Natural killer cell (primary cell): ENCODE results near the gene MYO1C. TPM values are rescaled to one million over a fixed set of nuclear protein-coding genes. Genes with fewer than 3 reads are reported as not detected.

Experiments used
- ATAC-seq, 3 donors: fragments of 150-1000 bp in 2 of 3; fragments of 200-7000 bp in 1 of 3; cut with Tn5 transposase; 1 replicate in 1 of 3; 2 replicates in 2 of 3; pipeline ENCODE4 v1.10.0; 2021; ENCODE audit warnings: mild to moderate bottlenecking in 2 of 3, moderate library complexity in 2 of 3
- DNase-seq, 2 donors: peaks; one replicate each; pipeline versions ENCODE4 v3.0.0 to v3.0.0-alpha.2; 2013 to 2021; ENCODE audit warnings: mixed read lengths in 1 of 2
- H3K27ac ChIP-seq: one replicate; pipeline ENCODE4 v1.5.1; 2013; ENCODE audit warnings: mild to moderate bottlenecking, low read length
- H3K27me3 ChIP-seq: one replicate; pipeline ENCODE4 v1.6.1; 2013; ENCODE audit warnings: low read length; ENCODE audit not compliant: control insufficient read depth, insufficient read depth
- H3K36me3 ChIP-seq: one replicate; pipeline ENCODE4 v1.6.1; 2013; ENCODE audit warnings: low read length; ENCODE audit not compliant: control insufficient read depth, insufficient read depth
- H3K4me1 ChIP-seq: one replicate; pipeline ENCODE4 v1.6.1; 2013; ENCODE audit warnings: low read length; ENCODE audit not compliant: control insufficient read depth, insufficient read depth
- H3K4me3 ChIP-seq: one replicate; pipeline ENCODE4 v1.5.1; 2013; ENCODE audit warnings: low read length
- H3K9me3 ChIP-seq: one replicate; pipeline ENCODE4 v1.6.1; 2013; ENCODE audit warnings: low read length; ENCODE audit not compliant: control insufficient read depth, insufficient read depth
- H3K27ac Mint-ChIP-seq, 2 donors: one replicate each; pipeline ENCODE4 v1.8.0; 2022; ENCODE audit warnings: mild to moderate bottlenecking in 2 of 2, mixed read lengths in 2 of 2, moderate library complexity in 1 of 2
- H3K27me3 Mint-ChIP-seq, 2 donors: one replicate each; pipeline ENCODE4 v1.8.0; 2022; ENCODE audit warnings: low read depth in 2 of 2, mixed read lengths in 2 of 2
- H3K36me3 Mint-ChIP-seq: one replicate; pipeline ENCODE4 v1.8.0; 2022; ENCODE audit warnings: mixed read lengths
- H3K4me1 Mint-ChIP-seq, 2 donors: one replicate each; pipeline ENCODE4 v1.8.0; 2022; ENCODE audit warnings: mixed read lengths in 2 of 2
- H3K4me3 Mint-ChIP-seq: one replicate; pipeline ENCODE4 v1.8.0; 2022; ENCODE audit warnings: mild to moderate bottlenecking, moderate library complexity, mixed read lengths
- H3K9me3 Mint-ChIP-seq, 2 donors: one replicate each; pipeline ENCODE4 v1.8.0; 2022; ENCODE audit warnings: mixed read lengths in 2 of 2
- CTCF ChIP-seq: fragments of 200-600 bp; IDR thresholded peaks from one replicate; pipeline ENCODE4 v1.8.0; 2022; ENCODE audit warnings: antibody characterized with exemption
- WGBS: methylation state at CpG from one replicate; pipeline ENCODE4 v1.1.7; 2013; ENCODE audit warnings: missing lambda C conversion rate; ENCODE audit not compliant: insufficient coverage; 5-methylcytosine and 5-hydroxymethylcytosine counted together
- intact Hi-C: fragments of 100-400 bp; cut with micrococcal nuclease; formaldehyde crosslinking; loops from one replicate; pipeline ENCODE4 v1.14.2; 2022
- total RNA-seq, 4 donors: library from RNA; stranded (reverse); fragments of 120-200 nt in 1 of 4; gene quantifications; one replicate each; pipeline versions ENCODE4 v1.2.3 to v1.2.4, GENCODE V29; 2013 to 2022

The MYO1C gene
- total RNA-seq, 3 donors from 2014 or later (not counting 1 experiment from before 2014, with no cell fraction given): 4.0 to 39.6 (median 24.0) TPM

- Histone ChIP-seq H3K27ac (peak overlapping the region; percentile 66), H3K36me3 (no peaks in the 10 kb centered on the region), H3K27me3 (peaks cover 18% of the 10 kb centered on the region), H3K4me1 (peaks cover 62% of the 10 kb centered on the region), H3K9me3 (no peaks in the 10 kb centered on the region), H3K4me3 (peak overlapping the region; percentile 43)
- H3K27me3 Mint-ChIP-seq: no peaks in the 10 kb centered on the region
- ATAC-seq: peak; percentile 56 to 69 (median 56)
- peak overlapping the region in 1 of 2 donors; percentile 90 for H3K27ac Mint-ChIP-seq
- WGBS: 6% methylated on average over 72 of the region's 72 CpGs
- H3K36me3 Mint-ChIP-seq: no peaks in the 10 kb centered on the region
- peak overlapping the region; percentile 92 for H3K4me3 Mint-ChIP-seq
- H3K9me3 Mint-ChIP-seq: no peaks in the 10 kb centered on the region
- TF ChIP-seq CTCF: no peak
- peaks cover 6 to 35% of the 10 kb centered on the region in 2 donors for H3K4me1 Mint-ChIP-seq
- DNase-seq: peak; percentile 80 to 87
- intact Hi-C loops: no loop called here
Observed at GRCh38 chr17:1487939-1488825, 4.3 kb downstream of the MYO1C start.

GRCh38 chr17:1486802-1487695 lies 5.4 kb downstream of the MYO1C start:
- ATAC-seq: peak; percentile 7 to 34 (median 17)
- peak overlapping the region; percentile 92 for H3K4me3 Mint-ChIP-seq
- intact Hi-C loops: no loop called here
- H3K9me3 Mint-ChIP-seq: no peaks in the 10 kb centered on the region
- H3K4me1 Mint-ChIP-seq: peaks cover 3 to 29% of the 10 kb centered on the region in 2 donors
- H3K27me3 Mint-ChIP-seq: peaks cover 3 to 5% of the 10 kb centered on the region in 2 donors
- peaks cover 17% of the 10 kb centered on the region for H3K27me3 ChIP-seq
- TF ChIP-seq CTCF: no peak
- H3K4me3 ChIP-seq: peak overlapping the region; percentile 43
- H3K9me3 ChIP-seq: no peaks in the 10 kb centered on the region
- H3K27ac Mint-ChIP-seq: peak overlapping the region in 1 of 2 donors; percentile 90
- DNase-seq: peak; percentile 49 to 88
- H3K27ac ChIP-seq: peak overlapping the region; percentile 82
- H3K4me1 ChIP-seq: peaks cover 51% of the 10 kb centered on the region
- no peaks in the 10 kb centered on the region for H3K36me3 Mint-ChIP-seq
- 1% methylated on average over 74 of the region's 74 CpGs for WGBS
- H3K36me3 ChIP-seq: no peaks in the 10 kb centered on the region

GRCh38 chr17:1485423-1486376 lies 6.8 kb downstream of the MYO1C start:
- peak overlapping the region; percentile 30 for H3K4me3 ChIP-seq

More at GRCh38 chr17:1485423-1486376, 6.8 kb downstream of the MYO1C start:
- Mint-ChIP-seq H3K9me3 (no peaks in the 10 kb centered on the region), H3K36me3 (no peaks in the 10 kb centered on the region), H3K27me3 (peaks cover 6 to 18% of the 10 kb centered on the region in 2 donors), H3K4me3 (no peak overlapping the region), H3K4me1 (peaks cover 0 to 21% of the 10 kb centered on the region in 2 donors), H3K27ac (peak overlapping the region in 1 of 2 donors; percentile 90)
- Histone ChIP-seq H3K27me3 (peaks cover 14% of the 10 kb centered on the region), H3K36me3 (no peaks in the 10 kb centered on the region), H3K27ac (peak overlapping the region; percentile 82), H3K4me1 (peaks cover 44% of the 10 kb centered on the region), H3K9me3 (no peaks in the 10 kb centered on the region)
- 2% methylated on average over 117 of the region's 127 CpGs for WGBS
- intact Hi-C loops: no loop called here
- peak; percentile 55 to 77 for DNase-seq
- TF ChIP-seq CTCF: no peak
- peak; percentile 50 to 65 (median 55) for ATAC-seq
